GM21723 (cell line): ENCODE measurements around the gene UBR1.

Experiments used
- ATAC-seq: cut with Tn5 transposase; IDR thresholded peaks from one replicate; pipeline ENCODE4 v1.9.1; 2021; ENCODE audit warnings: mild to moderate bottlenecking, moderate library complexity; ENCODE audit not compliant: unreplicated experiment

The UBR1 gene

DNA sequence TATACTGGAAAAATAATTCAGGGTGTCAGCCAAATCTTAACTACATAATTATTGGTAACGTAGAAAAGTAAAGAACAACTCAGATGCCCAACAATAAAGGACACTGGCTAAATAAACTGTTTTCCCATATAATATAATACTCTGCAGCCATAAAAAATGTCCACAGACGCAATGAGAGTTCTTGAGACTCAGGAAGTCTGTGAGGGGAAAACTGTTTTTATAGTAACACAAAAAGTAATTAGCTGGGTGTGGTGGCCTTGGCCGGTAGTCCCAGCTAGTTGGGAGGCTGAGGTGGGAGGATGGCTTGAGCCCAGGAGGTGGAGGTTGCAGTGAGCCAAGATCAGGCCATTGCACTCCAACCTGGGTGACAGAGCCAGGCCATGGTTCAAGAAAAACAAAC, 5.5 kb upstream of the UBR1 start:
- ATAC-seq, result no peak

DNA sequence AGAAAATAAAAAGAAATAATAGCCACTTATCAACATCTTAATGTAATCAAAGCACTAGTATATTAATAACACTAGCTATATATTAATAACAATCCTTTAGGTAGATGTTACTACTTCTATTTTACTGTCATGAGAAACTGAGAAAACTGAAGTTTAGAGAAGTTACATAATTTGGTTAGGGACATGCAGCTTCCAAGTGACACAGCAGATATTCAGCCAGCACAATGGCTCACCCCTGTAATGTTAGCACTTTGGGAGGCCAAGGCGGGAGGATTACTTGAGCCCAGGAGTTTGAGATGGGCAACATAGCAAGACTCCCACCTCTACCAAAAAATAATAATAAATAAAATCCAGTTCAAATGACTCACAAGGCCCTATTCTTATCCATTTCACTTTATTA, 1.9 kb upstream of the UBR1 start:
- no peak for ATAC-seq

DNA sequence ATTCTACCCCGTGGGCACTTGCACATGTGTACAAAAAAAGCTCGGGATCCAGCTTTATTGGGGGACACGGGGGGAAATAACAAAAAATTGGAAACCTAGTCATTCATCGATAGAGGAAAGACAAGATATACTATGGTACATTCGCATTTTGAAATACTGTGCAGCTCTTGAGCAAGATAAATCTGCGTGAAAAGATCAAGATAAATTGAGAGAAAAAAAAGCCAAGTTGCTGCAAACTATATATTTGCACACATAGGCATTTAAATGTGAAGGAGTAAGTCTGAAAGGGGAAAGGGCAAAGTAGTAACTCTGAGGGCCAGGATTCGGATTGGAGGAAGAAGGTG, 620 bp upstream of the UBR1 start:
- ATAC-seq, result no peak

GRCh38 chr15:43105077-43105736, 631 bp downstream of the UBR1 start:
- ATAC-seq, result peak; percentile 34

DNA sequence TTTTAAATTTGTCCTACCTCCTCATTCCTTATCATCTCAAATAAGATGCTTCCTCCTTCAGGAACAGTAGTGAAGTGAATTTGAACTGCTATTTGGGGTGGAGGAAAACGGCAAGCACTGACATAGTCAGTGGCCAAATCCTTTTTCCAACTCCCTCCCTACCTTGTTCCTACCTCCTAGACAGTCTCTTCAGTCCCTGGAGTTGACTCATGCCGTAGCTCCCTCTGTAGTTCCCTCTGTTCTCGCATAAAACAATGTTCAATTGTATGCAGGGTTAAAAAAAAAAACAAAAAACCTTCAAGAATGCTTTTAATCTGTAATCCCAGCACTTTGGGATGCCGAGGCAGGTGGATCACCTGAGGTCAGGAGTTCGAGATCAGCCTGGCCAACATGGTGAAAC, 1.4 kb downstream of the UBR1 start:
- ATAC-seq, result no peak

- ATAC-seq, result no peak
These were observed 1.9 kb downstream of the UBR1 start for GRCh38 chr15:43103907-43104306.

DNA sequence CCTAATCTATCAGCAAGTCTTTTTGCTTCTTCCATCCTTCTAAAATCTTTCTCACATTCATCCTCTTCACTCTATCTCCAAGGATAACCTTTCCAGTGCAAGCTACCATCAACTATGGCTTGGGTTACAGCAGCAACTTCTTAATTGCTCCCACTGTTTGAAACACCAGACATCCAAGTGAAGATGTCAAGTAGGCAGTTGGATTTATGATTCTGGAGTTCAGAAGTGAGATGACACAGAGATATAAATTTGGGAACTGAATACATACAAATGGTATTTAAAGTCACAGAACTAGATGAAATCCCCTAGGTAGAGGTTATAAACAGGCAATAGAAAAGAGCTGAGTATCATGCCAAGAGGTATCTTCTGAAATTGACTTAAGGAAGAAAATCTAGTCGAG, 3.7 kb downstream of the UBR1 start:
- ATAC-seq, result no peak

GRCh38 chr15:43100971-43101370, 4.9 kb downstream of the UBR1 start:
- ATAC-seq, result no peak

DNA sequence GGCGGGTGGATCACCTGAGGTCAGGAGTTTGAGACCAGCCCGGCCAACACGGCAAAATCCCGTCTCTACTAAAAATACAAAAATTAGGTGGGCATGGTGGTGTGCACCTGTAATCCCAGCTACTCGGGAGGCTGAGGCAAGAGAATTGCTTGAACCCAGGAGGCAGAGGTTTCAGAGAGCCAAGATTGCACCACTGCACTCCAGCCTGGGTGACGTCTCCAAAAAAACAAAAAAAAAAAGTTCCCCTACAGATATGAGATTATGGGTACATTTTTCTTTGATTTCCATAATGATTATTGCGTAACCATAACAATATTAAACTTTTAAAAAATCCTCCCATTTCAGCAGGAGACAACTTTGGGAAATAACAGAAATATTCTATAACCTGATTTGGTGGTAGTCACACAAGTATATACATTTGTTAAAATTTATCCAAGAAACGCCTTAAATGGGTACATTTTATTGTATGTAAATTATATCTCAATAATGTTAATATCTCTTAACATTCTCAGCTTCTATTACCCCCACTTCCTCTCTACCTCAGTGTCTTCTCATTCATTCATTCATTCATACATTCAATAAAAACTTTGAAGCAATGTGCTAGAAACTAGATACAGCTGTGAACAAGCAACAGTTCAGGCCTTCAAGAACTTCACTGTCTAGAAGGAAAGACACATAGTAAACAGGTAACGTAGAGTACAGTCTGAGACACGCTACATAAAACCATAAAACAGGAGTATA, 6.6 kb downstream of the UBR1 start:
- no peak for ATAC-seq

DNA sequence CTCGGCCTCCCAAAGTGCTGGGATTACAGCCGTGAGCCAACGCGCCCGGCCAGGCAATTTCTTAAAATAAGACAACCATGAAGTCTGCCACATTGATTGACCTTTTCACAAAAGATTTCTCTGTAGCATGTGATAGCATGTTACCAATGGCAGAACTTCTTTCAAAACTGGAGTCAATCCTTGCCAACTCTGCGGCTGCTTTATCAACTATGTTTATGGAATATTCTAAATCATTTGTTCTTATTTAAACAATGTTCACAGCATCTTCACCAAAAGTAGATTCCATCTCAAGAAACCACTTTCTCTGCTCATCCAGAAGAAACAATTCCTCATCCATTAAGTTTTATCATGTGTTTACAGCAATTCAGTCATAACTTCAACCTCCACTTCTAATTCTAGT, 9.4 kb downstream of the UBR1 start:
- ATAC-seq, result no peak

DNA sequence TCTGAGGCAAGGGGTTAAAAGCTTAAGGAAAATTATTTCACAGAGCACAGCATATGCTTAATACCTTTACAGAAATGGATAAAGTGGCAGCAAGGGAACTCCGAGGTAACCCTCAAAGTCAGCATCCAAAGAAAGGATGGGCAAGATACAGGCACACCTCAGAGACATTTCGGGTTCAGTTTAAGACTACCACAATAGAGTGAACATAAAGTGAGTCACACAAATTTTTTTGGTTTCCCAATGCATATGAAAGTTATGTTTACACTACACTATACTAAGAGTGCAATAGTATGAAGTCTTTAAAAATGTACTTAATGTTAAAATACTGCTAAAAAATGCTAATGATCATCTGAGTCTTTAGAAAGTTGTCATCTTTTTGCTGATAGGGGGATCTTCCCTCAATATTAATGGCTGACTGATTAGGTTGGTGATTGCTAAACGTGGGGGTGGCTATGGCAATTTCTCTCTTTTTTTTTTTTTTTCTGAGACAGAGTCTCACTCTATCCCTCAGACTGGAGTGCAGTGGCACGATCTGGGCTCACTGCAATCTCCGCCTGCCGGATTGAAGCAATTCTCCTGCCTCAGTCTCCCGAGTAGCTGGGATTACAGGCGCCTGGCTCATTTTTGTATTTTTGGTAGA, 10.0 kb downstream of the UBR1 start:
- no peak for ATAC-seq

GRCh38 chr15:43095243-43095642, 10.6 kb downstream of the UBR1 start:
- no peak for ATAC-seq

DNA sequence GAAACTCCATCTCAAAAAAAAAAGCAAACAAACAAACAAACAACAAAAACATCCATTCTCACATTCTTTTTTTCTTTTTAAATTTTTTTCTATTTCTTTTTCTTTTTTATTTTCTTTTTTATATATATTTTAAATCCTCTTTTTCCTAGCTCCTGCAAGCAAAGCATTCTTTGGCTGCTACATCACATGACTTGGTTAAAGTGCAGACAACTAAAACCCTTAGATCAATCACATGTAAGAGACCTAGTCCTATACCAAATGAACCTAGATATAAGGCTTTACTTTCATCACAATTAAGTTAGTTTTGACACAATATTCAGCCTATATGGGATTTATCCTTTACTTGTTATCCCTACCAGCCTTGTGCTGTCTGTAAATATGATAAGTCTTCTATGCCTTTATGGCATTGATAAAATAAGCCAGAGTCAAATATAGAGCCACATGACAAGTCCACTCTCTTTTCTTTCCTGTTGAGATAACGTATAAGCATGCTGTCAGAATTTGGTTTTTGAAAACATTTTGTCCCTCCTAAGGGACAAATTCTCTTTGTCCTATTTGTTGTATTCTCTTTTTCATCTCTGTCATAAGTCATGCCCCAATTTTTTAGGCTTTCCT, 11.3 kb downstream of the UBR1 start:
- no peak for ATAC-seq

DNA sequence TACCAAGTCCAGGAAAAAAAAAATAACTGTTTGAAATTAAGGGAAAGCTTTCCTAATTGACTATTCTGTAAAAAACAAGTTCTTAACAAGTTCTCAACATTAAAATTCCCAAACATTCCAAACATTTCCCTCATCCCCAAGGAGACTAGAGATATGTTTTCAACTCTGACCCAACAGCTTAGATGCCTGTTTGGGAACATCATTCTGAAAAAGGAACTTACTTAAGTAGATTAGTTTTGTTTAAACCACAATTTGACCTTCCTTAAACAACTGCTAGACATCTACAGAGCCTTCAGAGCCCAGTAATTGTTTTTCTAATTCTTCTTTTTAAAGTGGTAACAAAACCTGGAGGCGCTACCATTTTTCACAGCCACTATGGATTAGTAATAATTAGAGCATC, 12.8 kb downstream of the UBR1 start:
- no peak for ATAC-seq

DNA sequence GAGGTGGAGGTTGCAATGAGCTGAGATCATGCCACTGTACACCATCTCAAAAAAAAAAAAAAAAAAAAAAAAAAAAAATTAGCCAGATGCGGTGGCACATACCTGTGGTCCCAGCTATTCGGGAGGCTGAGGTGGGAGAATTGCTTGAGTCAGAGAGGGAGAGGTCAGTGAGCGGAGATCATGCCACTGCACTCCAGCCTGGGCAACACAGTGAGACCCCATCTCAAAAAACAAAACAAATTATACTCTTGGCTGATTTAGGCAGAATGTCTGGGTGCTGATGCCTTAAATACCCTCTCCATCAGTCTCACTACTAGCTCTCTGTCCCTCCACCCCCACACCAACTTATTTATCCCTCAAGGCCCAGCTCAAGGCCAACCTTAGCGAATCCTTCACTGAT, 14.0 kb downstream of the UBR1 start:
- ATAC-seq, result no peak

GRCh38 chr15:43086551-43086950, 19.3 kb downstream of the UBR1 start:
- no peak for ATAC-seq

GRCh38 chr15:43085921-43086320, 19.9 kb downstream of the UBR1 start:
- no peak for ATAC-seq

- no peak for ATAC-seq
These were observed 23.3 kb downstream of the UBR1 start for GRCh38 chr15:43082509-43082908.

GRCh38 chr15:43081283-43081682, 24.6 kb downstream of the UBR1 start:
- no peak for ATAC-seq

DNA sequence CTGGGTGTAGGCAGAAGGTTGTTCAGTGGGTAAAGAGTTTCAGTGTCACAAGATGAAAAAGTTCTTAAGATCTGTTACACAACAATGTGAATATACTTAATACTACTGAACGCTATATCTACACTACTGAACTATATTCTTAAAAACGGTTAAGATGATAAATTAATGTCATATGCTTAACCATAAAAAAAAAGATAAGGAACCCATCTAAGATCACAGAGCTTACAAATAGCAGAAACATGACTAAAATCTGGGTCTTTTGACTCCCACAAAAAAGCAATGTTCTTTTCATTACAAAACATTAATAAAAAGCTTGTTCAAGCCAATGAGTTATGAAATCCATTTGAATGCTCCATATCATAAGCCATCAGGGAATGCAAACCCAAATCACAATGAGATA, 34.4 kb downstream of the UBR1 start:
- ATAC-seq, result no peak

DNA sequence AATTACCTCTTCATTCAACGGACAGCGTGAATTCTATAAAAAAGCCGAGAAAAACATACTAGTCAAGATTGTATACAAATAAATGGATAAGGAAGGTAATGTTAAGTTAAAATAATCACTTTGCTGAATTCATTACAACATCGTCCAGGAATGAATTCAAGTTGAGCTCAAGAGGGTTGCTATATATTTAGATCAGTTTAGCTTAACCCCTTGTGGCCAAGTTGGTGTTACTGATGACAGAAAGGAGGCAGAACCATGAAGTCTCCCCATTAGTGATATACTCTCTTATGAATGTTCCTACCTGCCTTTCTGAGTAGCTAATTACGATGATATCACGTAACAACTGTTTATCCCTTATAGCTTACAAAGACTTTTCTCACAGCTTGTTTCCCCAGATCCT, 34.9 kb downstream of the UBR1 start:
- ATAC-seq, result no peak

GRCh38 chr15:43070249-43070648, 35.6 kb downstream of the UBR1 start:
- ATAC-seq, result no peak
